Astrocyte of the hippocampus (primary cell): Measurements from ENCODE around the gene DSCAML1.
A peak's percentile ranks its signal among the peaks of the same experiment; 100 is the strongest.
"Not testable (repeated sequence)": the region's sequence is repeated elsewhere in the genome, so short reads cannot be mapped to it uniquely, and the experiment has no call there.

Source experiments
- DNase-seq: peaks from one replicate; pipeline ENCODE4 v3.0.0; 2011; ENCODE audit warnings: low read depth, low spot score

Gene DSCAML1

DNA sequence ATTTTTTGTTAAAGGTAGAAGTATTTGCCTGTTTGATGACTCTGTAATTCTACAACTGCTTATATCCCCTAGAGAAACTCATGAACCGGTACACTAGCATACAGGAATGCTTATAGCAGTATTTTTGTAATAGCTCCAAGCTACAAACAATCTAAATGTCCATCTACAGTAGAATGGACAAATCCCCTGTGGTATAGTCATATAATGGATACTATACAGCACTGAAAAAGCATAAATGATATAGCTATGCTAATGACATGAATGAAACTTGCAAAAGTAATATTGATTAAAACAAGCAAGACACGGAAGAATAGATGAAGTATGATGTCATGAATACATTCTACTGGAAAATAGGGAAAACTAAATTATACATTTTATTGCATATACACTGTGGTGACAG lies 326.4 kb downstream of the DSCAML1 start:
- no peak for DNase-seq

DNA sequence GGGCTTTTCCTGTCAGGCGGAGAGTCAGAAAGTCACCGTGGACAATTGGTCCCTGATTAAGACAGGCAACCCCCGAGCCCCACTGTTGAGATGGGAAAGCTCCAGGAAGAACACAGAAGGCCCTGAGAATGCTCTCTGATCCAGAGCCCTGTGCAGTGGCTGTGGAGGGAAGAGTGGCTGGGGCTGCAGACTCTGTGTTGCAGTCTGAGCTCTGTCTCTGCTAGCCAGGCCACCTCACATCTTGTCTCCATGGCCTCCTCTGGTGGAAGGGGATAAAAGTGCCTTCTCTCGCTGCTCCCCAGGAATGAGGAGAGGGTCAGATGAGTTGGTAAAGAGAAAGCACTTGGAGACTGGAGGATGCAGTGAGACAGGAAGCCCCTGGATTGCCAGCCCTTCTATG lies 328.1 kb downstream of the DSCAML1 start:
- no peak for DNase-seq

DNA sequence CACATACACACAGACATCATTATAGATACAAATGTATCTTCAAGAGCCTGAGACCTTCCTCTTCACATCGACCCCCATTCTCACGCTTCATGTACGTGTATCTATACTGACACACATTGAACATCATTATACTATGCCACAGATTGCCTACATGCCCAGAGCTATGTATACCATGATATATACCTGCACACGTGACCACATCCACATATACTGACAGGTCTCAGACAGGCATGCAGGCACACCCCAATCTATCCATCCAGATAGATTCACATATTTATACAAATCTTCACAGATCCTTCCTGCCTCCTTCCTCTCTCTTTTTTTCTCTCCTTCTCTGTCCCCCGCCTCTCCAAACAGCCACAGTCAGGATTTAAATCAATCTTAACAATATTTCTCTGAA lies 329.2 kb downstream of the DSCAML1 start:
- DNase-seq = no peak

DNA sequence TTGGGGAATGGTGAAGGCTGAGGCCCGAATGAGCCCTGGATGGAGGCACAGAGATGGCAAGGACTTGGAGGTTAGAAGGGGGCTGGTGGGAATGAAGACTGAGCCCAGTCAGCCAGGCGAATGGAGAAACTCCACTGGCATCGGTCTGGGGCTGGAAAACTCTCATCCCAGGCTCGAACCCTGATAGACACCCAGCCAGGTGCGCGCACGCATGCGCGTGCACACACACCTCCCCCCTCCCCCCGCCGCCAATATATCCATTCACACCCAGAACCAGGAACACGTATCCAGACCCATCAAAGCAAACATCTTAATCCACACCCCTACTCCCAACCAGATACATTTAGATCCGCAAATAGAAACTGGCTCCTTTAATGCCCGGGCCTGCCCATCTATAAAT lies 330.1 kb downstream of the DSCAML1 start:
- DNase-seq = no peak

DNA sequence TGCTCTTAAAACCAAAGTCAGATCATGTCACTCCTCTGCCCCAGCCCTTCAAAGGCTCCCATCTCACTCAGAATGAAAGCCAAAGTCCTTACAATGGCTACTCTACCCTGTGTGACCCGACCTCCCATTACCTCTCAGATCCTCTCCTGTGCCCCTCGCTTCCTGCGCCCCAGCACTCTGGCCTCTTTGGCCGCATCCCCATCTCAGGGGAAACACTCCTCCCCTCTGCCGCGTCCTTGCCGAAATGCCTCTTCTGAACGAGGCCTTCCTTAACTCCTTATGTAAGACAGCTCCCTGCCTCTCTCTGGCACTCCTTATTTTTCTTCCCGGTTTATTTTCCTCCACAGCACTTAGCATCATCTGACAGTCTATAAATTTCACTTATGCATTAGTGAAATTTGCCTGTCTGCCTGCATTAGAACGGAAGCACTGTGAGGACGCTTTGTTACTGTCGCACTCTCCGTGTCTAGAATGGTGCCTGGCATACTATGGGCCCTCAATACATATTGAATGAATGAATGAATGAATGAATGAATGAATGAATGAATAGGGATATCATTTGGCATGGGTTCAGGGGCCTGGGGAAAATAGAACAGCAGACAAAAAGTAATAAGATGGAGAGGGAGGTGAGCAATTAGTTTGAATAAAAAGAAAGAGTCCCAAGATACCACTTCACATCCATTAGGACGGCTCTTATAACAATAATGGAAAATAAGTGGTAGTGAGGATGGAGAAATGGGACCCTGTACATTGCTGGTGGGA lies 331.6 kb downstream of the DSCAML1 start:
- no peak for DNase-seq

DNA sequence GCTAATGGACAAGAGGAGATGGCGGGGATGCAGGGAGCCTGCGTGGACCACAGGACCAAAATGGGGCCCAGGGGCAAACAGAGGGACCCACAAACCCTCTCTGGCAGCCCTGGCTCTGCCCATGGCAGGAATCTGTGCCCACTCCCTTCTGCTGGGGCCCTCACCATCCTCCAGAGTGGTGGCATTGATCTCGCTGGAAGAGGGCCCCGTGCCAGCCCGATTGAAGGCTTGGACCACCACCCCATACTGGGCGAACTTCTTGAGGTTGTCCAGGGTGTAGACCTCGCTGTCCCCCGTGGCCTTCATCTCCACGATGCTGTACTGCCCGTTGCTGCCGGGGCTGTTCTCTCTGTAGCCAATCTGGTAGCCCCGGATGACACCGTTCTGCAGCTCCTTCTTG lies 332.2 kb downstream of the DSCAML1 start:
- no peak for DNase-seq

DNA sequence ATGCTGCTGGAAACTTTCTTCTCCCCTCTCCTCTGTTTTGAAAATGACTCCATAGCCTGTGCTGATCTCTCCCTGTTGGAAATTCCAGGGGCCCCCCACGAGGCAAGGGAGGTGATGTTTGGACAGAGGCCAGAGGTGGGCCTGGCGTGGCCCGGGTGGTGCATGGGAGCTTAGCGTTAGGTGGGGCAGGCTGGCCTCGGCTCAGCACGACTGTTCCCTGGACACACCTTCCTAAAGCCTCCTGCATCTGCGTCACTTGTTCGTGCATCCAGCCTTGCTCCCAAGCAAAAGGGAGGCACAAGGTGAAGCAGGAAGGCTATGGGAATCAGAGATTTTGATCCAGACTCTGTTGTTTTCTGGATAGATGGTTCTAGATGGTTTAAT lies 334.2 kb downstream of the DSCAML1 start:
- no peak for DNase-seq

DNA sequence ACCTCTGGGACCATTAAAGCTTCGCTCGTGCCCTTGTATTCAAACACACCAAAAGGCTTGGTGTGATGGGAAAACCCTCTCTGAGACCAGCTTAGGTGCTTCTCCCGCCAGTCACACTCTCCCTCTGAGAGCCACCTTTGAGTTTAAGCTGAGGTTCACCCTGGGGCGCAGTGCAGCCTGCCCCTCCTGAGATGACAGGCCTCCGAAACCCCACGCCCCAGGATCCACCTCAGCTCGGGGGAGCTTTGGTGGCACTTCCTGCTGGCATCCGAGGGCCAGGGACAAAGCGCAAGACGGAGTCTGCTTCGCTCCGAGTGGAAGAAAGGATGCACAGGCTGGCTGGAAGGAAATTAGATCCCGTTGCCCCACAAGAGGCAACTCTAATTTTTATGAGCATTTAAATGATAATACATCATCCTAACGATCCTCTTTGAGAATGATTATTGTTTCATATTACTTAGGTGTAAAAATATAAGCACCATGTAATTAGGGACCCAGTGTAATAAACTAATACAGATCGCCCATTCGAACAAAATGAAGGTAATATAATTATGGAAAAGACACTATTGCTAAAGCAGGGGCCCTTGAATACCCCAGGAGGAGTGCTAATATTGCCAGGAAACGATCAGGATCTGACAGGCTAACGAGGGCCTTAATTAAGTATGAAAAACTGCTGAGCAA lies 334.7 kb downstream of the DSCAML1 start:
- DNase-seq = no peak

DNA sequence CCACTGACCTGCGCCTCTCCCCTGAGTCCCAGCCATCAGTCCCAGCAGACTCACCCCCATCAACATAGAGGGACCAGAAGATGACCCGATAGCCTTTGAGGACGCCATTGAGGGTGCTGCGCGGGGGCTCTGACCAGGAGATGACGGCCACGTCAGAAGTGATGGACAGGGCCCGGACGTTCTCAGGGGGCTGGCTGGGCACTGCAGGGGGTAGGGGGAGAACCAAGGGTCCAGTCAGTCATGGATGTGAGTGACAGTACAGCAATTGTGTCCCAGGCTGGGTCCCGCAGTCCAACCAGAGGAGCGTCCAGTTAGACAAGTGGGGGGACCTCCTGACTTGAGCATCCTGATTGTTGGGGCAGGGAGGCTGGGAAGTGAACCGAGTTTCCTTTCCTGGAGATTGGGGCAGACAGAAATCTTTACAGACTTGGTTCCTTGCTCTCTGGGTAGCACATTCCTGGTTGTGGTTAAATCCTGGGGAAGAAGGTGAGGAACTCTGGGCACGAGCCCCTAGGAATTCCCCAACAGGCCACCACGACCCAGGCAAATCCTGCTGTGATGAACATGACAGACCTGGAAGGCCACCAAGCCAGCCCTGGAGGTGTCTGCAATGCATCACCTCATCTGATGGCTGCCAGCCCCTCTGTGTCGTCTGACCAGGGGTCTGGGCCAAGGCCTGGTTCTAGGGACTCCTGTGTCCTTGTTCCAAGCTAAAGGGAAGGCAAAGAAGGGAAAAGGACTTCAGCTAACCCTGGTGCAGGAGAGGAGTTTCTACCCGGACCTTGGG lies 335.4 kb downstream of the DSCAML1 start:
- peak; percentile 16 for DNase-seq

DNA sequence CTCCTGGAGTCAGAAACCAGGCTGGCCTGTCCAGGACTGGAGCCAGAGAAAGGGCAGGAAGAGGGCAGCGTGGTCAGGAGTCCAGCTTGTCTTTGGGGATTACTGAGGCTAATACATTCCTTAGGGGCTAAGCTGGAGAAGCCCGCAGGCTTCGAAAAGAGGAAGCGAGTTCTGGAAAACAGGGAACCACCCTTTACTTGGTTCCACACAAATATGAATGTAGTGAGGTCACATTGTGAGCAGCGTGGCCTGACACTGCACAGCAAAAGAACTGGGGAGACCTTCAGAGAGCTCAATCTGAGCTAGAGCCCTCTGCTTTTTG lies 337.1 kb downstream of the DSCAML1 start:
- DNase-seq = no peak

DNA sequence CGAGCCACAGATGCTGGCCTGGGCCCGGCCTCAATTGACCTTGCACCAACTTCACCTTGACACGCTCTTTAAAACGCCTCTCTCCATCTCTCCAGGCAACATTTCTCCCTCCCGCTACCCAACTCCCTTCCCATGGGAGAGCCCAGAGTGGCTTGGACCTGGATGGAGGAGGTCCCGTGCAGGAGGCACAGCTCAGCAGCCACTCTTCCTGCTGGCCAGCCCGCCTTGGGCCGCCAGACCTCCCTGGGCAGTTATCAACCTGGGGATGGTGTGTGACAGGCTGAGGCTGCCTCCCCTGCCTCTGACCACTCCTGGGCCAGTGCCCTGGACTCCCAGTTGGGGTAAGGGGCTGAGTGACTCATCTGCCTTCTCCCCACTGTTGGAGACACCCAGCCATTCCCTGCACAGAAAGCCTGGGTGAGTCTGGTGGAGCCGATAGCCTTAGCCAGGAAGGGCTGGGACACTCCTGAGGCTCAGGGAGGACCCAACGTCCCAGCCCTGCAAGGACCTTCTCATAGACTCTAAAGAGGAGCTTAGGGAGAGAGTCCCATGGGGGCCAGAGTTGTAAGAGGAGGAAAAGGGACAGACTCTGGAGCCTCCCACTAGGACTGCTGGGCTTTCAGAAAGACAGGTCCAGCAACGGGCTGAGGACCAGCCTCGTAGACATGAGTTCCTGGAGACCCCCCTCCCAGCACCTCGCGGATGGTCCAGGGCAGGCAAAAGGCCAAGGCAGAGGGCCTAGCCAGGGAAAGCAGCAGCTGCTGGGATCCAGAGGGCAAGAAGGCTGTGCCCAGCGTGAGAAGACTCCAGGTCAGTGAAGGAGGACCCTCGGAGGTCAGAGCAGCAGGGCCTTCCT lies 337.7 kb downstream of the DSCAML1 start:
- no peak for DNase-seq

DNA sequence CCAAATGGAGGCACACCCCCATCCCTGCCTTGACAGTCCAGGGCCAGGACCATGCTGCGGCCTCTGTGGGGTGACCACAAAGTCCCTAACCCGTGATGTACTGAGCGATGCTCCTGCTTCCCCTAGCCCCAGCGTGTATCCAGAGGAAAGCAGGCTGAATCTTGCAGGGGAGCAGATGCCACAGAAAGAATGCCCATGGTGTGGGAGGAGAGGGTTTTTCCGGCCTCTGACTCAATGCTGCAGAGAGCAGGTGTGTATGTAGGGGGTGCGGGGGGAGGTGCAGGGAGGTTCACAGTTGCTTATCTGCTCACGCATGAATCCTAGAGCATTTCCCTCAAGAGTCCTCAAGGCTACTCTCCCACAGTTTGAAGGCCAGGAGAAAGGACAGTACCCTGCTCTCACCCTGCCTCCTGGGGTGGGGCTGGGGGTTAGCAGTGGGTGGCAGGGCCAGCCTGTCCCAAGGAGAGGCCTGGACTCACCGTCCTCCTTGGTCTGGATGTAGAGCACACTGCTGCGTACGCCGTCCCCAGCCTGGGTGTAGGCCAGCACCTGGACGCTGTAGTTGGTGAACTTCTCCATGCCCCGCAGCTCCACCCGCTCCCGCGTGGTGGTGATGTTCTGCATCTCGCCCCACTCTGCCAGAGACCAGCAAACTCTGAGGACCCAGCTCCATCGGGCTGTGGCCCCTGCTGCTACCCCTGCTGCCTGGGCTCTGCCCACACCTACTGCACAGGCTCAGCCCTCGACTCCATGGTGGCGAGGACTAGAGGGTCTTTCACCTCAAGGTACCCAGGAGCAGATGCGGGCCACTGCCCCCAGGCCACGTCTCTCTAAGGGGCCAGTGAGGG lies 338.5 kb downstream of the DSCAML1 start:
- no peak for DNase-seq

DNA sequence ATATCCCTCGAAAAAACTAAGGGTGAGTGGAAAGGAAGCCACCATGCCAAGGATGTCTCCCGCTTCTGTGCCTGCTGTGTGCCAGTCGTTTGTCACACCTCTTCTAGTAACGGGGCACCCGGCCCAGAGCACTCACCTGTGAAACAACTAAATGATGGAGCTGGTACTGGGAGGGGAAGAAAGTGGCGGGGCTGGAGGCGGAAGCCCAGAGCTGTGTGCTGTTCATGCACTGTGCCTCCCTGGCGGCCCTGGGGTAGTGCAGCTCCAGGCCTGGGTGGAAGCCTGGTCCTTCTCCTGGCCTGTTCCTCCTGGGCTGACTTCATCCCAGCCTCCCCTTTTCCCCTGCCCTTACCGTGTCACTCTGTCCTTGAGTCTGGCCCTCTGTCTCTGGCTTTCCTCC lies 339.2 kb downstream of the DSCAML1 start:
- DNase-seq = no peak

DNA sequence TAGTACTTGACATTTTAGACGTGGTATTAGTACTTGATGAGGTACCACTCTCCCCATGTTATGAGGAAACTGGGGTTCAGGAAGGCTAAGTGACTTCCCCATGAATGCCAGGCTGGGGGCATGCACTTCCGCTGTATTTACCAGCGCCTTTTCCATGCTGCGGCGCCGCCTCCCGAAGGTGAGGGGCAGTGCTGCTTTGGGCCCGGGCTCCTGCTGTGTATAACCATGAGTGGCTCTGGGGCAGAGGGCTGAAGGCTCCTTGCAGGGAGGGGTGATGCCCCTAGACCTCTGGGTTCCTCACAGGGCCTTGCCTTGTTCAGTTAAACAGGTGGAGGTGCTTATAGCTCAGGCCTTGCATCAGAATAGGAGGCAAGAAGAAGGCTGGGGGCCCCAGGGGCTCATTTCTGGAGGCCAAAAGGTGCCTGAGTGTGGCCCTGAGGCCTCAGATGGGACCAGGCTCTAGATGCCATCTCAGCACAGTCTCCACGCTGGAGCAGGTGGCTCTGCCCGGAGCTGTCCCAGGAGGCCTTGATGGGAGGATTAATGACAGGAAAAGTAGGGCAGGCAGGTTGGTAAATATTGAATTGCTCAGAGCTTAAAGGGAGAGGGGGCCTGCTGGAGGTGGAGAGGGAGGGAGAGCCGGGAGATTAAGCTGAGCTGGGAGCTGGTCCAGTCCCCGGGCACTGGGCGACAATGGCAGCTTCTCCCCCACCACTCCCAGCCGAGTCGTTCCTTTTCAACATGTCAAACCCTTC lies 339.8 kb downstream of the DSCAML1 start:
- no peak for DNase-seq

DNA sequence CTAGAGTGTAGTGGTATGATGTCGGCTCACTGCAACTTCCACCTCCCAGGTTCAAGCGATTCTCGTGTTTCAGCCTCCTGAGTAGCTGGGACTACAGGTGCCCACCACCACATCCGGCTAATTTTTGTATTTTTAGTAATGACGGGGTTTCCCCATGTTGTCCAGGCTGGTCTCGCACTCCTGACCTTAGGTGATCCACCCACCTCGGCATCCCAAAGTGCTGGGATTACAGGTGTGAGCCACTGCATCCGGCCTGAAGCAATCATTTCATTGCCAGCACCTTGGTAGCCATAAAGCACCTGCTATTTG lies 340.3 kb downstream of the DSCAML1 start:
- not testable (repeated sequence) for DNase-seq

DNA sequence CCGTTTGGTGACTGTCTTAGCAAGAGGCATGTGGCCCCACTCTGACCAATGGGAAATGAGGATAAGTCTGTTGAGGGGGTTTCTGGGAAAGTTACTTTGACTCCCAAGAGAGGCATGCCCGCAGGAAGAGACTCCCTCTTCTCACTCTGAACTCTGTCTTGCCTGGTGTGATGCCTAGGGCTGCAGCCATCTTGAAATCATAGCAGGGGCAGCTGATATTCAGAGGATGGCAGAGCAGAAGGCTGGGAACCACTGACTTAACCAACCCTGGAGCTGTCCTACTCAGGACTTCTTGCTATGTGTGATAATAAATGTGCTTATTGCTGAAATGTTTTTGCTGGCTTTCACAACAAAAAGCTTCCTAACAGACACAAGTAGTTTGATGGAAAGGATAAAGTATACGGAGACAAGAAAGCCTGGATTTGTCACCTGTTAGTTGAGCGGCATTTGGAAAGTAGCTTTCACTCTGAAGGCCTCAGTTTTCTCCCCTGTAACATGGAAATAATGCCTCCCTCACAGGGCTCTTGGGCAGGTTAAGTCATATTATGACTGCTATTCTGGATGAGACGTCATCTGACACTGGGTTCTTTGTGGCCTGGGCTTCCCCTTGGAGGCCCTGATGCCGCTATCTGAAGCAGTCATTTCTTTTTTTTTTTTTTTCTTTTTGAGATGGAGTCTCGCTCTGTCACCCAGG lies 340.8 kb downstream of the DSCAML1 start:
- DNase-seq = no peak

DNA sequence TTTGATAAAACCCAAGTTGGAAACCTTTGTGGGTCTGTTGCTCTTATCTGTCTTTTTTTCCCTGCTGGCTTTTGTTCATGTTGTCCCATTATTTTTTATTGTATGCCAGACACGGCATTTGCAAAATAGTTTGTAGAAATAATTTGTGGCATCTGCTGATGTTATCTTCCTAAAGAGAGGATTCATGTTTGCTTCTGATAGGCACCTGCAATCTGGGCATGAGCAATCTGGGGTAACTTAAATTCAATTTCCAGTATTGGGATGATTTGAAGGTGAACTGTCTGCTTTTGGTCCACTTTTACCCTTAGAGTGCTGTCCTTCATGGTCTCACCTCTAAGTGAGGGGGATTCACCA lies 342.5 kb downstream of the DSCAML1 start:
- DNase-seq = no peak

DNA sequence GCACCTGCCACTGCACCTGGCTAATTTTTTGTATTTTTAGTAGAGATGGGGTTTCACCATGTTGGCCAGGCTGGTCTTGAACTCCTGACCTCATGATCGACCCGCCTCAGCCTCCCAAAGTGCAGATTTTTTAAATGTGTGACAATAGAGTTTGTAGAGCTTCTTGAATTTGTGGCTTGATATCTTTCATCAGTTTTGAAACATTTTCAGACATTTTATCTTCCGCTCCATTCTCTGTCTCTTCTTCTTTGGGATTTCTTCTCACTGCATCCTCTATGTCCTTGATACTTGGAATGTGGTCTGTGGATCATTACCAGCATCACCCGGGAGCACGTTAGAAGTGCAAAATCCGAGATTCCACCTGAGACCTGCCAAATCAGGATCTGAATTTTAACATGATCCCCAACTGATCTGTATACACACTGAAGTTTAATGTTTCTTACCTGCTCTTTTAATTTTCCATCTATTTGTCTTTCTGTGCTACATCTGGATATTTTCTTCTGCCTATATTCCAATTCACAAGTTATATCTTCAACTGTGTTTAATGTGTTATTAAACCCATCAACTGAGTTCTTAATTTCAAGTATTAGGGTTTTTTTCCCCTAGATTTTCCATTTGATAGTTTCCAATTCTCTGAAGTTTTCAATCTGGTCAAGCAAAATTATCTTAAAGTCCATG lies 343.0 kb downstream of the DSCAML1 start:
- no peak for DNase-seq

DNA sequence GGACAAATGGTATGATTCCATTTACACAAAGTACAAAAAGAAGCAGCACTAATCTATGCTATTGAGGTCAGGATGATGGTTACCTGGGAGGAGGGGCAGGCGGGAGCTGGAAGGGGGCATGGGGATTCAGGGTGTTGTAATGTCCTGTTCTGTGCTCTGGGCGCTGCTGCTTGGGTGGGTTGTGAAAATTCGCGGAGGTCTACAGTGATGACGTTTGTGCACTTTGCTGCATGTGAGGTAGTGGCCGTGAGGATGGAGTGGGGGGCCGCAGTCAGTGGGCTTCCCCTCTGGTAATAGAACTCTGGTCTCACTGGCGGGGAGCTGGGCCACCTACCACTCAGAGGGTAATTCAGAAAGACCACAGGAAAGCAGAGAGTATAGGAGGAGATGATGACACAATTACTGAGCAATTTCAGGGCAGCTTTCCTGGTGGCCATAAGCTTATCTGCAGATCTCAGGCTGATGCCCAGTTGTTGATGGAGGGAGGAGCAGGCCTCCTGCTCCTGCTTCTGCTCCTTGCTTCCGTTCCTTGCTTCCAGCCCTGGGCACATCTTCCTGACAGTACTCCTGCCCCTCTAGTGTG lies 347.8 kb downstream of the DSCAML1 start:
- DNase-seq = no peak
